GM18505 (cell line): ENCODE results near the gene SPINT2.
A peak's percentile ranks its signal among the peaks of the same experiment; 100 is the strongest.
"Not testable (repeated sequence)": the region's sequence is repeated elsewhere in the genome, so short reads cannot be mapped to it uniquely, and the experiment has no call there.

Experiments used
- ATAC-seq: cut with Tn5 transposase; IDR thresholded peaks from one replicate; pipeline ENCODE4 v1.9.1; 2021; ENCODE audit not compliant: unreplicated experiment
- POLR2A ChIP-seq: IDR thresholded peaks from 4 replicates; pipeline ENCODE4 v1.6.1; 2011; ENCODE audit warnings: borderline replicate concordance; ENCODE audit not compliant: insufficient read depth, insufficient read length; ENCODE audit errors: extremely low read depth

SPINT2 gene

DNA sequence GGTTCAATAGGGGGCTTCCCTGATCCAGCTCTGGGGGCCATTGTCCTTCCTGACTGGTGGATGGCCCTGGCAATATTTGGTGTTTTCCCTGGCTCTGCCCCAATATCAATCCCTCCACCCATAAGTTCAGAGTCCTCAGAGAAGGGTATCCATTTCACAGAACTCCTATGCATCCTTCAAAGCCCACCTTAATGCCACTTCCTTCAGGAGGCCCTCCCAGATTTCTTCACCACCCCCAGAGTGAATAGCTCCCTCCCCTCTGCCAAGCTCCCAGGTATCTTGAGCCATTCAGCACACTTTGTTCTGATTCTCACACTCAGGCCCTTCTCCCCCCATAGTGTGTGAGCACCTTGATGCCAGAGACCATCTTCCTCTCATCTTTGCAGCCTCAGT lies 13.9 kb upstream of the SPINT2 start:
- ATAC-seq, result no peak
- TF ChIP-seq POLR2A, result no peak

DNA sequence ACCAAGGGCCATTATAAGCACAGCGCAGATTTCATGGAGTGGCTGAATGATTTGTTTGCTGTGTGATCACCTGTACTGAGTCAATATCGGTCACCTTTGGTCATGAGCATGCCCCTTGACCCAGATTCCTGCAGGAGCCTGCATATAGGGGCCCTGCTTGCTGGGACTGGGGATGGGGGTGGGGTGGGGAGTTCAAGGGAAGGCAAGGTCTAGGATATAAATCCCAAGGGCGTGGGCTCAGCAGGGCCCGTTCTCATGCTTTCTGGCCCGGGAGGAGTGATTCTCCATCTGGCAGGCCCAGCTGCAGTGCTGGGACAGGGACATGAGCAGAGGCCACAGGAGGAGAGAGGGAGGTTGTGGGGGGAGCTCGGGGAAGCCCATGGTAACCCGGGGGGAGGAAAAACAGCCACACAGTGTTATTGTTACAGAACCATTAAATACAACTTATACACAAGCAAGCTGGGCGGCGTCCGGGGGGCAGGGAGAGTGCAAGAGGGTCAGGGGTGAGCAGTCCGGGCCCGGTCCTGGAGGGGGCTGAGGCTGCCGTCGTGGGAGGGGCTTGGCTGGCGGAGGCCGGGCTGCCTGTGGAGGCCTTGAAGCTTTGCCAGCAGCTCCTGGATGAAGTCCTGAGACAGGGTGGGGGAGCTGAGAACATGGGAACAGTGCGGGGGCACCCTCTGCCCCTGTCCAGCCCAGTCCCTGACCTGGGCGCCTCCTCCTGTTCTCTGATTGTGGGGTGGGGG lies 13.4 kb upstream of the SPINT2 start:
- TF ChIP-seq POLR2A, result no peak
- ATAC-seq, result no peak

DNA sequence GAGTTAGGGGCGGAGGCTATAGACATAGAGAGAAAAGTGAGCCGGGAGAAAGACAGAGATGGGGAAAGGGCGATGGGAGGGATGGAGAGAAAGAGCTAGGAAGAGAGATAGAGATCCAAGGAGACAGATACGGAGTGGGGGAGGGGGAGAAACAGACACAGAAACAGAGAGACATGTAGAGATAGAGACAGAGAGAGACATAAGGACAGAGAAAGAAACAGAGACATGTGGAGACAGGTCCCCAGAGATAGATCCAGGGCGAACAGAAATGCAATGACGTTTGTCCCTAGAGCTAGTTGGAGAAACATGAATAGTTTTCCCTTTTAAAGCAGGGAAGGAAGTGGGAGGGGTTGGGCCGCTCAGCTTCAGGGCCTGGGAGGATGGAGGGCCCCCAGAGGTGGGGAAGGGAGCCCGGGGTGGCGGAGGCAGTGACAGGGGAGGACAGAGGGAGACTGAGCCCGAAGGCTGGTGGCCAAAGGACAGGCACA lies 12.8 kb upstream of the SPINT2 start:
- no peak for ATAC-seq
- TF ChIP-seq POLR2A, result no peak

DNA sequence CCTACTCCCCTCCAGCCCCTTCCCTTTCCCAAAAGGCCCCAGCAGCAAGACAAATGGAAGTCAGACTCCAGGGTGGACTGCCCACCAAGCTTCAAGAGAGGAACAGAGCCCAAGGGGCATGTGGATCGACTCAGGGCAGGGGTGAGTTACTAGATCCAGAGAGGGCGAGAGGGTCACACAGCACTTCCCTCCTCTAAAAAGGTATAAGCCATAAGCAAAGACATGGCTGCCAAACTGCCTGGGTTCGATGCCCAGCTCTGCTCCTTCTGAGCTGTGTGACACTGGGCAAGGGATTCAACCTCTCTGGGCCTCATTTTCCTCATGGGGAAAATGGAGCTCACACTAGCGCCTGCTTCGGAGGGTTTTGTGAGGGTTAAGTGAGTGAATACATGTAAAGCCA lies 12.0 kb upstream of the SPINT2 start:
- ATAC-seq, result no peak
- no peak for TF ChIP-seq POLR2A

DNA sequence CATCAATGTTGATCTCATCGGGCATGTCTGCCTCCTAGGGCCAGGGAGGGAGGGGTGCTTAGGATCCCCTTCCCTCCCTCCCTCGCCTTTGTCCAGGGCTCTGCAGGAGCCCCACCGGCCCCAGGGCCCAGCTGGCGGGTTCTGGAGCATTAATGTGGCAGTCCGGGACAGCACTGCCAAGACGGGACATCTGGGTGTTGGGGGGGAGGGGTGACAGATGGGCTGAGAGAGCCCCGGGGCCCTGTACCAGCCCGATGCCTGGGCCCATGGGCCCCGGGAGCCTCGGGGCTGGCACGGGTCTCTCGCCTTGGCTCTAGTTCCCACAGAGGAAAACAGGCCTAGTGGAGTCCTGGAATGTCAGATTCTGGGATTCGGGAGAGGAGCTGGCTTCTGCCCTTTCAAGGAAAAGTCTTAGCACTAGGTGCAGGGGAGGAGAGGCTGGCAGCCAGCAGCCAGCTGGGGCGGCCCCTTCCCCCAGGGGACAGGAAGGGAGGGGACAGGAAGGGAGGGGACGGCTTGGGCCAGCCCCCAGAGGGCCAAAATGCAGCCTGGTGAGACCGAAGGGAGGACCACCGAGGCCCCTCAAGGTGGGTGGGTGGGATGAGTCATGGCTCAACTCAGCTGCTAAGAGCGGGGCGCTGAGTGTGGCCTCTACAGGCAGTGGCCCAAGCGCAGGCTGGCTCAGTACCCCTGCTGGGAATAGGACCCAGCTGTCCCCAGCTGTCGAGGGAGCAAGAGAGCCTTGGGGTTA lies 11.3 kb upstream of the SPINT2 start:
- no peak for ATAC-seq
- TF ChIP-seq POLR2A, result peak; percentile 45

DNA sequence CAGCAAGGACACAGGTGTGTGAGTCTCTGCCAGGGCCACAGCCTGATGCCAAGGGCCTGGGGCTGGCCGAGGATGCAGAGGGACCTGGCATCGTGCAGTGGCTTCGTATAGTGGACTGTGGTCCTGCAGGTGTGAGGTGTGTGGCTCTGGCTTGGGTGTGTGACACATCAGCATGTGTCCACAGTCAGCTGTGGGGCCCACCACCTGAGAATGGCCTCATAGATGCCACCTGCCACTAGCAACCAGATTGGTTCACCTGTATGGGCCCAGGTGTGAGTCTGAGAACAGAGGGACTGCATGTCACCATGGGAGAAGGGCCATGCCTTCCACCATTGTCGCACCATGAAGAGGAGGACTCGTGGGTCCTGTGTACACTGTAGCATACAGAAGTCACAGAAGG lies 10.6 kb upstream of the SPINT2 start:
- no peak for ATAC-seq
- no peak for TF ChIP-seq POLR2A

DNA sequence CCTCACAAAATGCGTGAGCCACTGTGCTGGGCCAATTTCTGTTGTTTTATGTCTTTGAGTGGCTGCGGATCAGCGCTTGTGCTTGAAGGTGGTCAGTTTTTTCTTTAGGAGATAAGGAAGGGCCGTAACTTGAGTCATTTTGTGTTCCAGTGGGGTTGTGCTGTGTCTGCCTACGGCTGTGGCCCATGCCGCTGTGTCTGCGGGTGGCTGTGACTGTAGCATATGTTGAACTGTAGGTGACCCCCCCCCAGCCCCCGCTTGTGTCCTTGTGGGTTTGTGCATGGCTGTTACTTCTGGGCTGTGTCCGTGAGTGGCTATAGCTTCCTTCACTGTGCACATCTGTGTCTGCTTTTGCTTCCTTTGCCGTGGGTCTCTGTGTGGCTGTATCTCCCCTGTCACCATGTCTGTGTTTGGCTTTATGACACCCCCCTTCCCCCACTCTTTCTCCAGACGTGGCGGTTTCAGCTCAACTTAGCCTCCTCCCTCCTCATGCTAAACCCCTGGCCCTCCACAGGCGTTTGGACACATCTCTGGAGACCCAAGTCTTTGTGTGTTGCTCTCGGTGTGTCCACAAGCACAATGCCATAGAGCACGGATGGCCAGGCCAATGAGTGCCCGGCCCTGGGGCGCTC lies 8.9 kb upstream of the SPINT2 start:
- TF ChIP-seq POLR2A, result no peak
- ATAC-seq, result no peak

DNA sequence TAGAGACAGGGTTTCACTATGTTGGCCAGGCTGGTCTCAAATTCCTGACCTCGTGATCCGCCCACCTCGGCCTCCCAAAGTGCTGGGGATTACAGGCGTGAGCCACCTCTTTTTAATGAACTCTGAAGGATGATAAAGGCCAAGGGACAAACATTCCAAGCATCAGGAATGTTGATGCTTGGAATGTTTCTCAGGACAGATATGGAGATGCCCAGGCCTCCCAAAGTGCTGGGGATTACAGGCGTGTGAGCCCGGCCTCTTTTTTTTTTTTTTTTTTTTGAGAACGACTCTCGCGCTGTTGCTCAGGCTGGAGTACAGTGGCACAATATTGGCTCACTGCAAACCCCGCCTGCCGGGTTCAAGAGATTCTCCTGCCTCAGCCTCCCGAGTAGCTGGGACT lies 2.4 kb upstream of the SPINT2 start:
- not testable (repeated sequence) for ATAC-seq

DNA sequence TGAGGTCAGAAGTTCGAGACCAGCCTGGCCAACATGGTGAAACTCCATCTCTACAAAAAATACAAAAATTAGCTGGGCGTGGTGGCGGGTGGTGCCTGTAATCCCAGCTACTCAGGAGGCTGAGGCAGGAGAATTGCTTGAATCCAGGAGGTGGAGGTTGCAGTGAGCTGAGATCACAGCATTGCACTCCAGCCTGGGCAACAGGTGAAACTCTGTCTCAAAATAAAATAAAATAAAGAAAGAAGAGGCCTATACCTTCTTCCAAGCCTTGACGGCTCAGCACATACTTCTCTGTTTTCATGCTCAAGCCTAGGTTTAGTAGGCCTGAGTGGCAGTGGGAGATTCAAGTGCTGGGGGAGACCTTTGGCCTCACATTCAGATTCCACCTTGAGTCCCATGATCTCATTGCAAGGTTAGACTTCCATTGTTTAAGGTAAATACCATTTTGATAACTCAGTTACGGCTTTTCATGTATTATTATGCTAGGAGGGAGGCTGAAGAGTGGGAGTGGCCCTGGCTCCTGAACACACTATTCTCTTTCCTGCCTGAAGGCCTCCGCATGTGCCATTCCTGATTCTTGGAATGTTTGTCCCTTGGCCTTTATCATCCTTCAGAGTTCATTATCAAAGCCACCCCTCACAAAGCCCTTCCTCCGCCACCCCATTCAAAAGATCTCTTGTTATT lies 1.6 kb upstream of the SPINT2 start:
- TF ChIP-seq POLR2A, result no peak
- ATAC-seq, result no peak

DNA sequence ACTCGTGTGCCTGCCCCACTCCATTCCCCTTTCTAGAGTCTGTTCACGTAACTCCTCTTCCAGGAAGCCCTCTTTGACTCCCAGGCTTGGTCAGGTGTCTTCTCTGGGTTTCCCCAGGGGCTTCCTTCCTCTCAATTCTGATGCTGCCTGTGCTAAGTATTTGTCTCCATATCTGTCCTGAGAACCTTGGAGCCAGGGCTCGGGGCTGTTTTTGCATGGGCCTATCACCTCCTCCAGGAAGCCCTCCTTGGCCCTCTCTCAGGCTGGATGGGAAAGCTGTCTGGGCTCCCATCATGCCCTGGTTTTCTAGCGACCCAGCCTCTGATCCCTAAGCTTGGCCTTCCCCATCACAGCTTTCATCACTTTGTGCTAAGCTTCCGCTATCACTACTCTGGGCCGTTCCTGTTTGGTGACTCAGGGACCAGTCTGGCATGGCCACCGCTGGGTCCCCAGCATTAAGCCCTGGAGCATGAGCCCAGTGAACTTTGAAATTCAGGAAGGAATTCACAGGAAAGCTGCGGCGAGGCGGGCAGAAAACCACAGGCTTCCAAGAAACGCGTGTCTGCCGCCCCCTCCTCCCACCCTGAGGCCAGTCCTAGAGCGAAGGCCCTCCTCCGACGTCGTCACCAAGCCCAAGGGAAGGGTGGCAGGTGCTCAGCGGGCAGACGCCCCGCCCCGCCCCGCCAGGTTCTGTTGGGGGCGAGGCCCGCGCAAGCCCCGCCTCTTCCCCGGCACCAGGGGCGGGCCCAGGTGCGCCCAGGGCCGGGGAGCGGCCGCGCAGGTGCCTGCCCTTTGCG lies 486 bp upstream of the SPINT2 start:
- TF ChIP-seq POLR2A, result no peak
- ATAC-seq, result peak; percentile 81

DNA sequence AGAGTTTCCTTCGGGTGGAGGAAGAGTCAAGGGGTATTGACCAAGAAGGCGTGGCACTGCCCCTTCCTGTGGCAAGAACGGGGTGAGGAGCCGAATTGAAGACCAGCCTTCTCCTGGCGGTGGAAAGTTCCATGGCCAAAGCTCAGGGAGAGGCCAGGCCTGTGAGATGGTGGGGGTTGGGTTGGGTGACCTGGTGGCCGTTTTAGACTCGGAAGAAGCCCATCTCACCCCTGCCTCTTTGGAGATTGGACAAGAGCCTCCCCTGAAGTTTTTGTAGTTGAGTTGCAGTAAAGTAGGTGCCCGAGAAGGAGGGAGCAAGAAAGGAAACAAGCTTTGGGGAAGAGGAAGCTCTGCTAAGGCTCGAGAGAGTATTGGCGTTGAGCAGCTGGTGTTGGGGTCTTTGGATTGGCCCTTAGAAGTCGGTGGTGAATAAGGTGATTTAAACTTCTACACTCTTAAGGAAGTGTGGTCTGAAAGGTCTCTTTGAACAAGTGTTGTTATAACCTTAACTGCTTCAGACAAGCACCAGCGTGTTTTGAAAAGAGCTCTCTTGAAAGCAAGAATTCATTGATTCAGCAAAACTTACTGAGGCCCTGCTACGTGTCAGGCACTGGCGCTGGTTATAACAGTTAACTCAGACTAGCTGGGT lies 964 bp downstream of the SPINT2 start:
- no peak for TF ChIP-seq POLR2A
- no peak for ATAC-seq

DNA sequence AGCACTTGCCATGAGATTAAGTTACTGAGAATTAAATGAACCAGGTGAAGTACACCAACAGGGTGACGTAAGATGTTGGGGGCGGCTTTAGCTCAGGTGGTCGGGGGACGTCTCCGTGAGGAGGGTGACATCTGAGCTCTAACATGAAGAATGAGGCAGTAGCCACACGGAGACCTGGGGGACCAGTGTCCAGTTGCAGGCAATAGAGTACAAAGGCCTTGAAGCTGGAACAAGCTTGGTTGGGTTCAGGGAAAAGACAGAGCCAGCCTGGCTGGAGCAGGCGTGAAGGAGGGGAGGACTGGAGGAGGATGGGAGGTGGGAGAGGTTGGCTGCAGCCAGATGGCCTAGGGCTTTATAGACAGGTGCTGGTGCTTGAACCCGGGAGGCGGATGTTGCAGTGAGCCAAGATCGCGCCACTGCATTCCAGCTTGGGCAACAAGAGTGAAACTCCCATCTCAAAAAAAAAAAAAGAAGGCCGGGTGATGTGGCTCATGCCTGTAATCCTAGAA lies 1.6 kb downstream of the SPINT2 start:
- no peak for ATAC-seq
- no peak for TF ChIP-seq POLR2A
